GM19023 (cell line): ENCODE measurements around the gene PKDREJ.

Source experiments
- ATAC-seq: cut with Tn5 transposase; IDR thresholded peaks from one replicate; pipeline ENCODE4 v1.9.1; 2021; ENCODE audit warnings: mild to moderate bottlenecking, moderate library complexity; ENCODE audit not compliant: unreplicated experiment

The PKDREJ gene

DNA sequence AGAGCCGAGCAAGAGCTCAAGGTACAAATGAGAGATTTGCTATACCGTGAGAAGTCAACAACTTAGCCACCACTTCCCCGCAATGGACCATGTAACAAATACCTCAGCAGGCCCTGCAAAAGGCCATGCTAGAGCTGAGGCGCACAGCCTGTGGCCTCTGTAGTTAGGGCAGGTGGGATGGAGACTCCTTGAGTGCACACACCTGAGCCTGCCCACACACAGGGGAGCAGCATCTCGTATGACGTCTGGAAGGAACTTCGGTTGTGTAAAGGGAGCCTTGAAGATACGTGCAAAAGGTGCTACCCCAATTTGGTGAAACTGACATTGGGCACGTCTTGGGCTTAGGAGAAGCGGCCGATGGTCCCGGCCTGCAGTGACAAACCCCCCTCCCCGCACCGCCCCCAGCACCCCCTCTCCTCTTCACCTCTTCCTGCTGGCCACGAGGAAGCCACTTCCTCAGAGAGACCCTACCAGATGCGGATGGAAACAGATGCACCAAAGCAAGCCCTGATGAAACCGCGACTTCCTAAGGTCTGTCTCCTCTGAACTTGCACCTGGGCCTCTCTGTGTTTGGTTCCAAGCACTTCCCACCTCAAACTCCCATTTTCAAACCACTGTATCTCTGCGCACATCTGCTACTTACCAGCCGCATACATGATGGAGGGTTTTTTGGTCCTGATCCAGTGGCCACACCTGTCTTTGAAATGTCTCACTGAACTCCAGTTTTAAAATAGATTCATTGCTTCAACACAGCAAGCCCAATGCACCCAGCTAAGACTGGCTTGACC lies 23.7 kb downstream of the PKDREJ start:
- no peak for ATAC-seq

DNA sequence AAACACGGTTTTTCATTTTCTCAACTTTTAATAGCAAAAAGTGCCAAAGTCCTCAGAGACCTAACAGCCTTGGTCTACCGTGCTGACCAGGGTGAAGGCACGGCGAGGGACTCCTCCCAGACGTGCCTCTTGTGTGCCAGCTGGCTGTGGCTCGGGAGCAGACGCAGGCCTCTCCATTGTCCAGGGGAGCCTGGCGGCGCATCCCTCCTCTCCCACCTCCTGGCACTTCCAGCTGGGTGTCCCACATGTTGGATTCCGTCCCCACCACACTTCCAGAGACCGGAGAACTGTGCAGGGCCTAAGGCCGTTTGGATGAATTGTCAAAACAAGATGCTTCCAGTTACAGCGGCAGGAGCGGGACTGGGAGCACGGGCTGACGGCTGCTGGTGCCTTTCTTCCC lies 24.6 kb downstream of the PKDREJ start:
- no peak for ATAC-seq

DNA sequence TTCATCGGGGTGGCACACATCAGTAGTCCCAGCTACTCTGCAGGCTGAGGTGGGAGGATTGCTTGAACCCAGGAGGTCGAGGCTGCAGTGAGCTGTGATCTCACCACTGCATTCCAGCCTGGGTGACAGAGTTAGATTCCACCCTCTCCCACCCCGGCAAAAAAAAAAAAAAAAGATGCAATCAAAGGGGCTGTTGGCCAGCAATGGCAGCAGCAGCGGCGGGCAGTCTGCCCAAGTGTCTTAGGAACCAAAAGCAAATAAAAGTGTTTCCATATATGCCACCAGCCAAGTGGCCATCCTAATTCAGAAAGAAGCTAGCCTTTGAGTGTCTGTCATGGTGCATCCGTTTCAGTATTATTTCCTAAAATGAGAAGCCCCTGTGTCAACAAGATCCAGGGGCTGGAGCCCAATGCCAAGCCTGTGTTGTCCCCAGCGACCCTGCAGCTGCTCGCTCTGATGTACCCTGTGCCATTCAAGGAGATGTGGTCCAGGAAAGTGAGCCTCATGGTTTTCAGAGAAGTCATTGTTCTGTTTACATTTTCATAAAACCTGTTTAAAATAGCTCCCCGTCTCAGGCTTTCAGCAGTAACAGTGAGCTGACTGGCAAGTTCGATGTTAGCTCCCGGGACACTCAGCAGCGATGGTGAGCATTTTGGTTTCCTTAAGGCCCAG lies 25.6 kb downstream of the PKDREJ start:
- no peak for ATAC-seq

GRCh38 chr22:46234969-46235368 lies 28.2 kb downstream of the PKDREJ start:
- ATAC-seq, result no peak

GRCh38 chr22:46233231-46233630 lies 29.9 kb downstream of the PKDREJ start:
- ATAC-seq, result no peak

GRCh38 chr22:46230262-46230901 lies 32.8 kb downstream of the PKDREJ start:
- ATAC-seq, result no peak

DNA sequence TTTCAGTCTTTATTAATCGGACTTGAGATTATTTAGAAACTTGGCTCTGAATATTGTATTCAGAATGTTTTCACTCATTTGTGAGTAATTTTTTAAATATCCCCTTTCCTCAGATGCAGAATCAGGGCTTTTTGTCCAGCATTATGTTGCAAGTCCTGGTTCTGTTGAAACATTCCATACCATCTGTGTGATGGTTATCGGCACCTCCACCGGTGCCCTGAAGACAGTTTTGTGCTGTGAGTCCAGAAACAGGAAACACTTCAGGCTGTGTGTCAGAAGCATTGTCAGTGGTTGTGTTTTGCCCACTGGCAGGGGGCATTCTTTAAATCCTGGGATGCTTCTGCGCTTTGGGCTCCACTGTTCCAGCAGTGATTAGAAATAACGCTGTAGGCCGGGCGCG lies 33.4 kb downstream of the PKDREJ start:
- ATAC-seq, result no peak

DNA sequence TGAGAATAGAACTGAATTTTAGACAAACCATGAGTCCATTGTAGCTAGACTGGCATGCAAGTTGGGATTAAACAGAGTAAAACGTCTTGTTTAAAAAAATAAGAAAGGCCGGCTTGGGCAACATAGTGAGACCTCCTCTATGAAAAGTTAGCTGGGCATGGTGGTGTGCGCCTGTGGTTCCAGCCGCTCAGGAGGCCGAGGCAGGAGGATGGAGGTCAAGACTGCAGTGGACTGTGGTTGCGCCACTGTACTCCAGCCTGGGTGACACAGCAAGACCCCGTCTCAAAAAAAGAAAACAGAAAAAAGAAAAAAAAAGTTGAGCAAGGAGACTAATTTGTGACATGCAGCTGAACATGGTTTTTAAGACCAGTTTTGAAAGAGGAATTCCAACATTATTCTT lies 36.6 kb downstream of the PKDREJ start:
- ATAC-seq, result no peak

DNA sequence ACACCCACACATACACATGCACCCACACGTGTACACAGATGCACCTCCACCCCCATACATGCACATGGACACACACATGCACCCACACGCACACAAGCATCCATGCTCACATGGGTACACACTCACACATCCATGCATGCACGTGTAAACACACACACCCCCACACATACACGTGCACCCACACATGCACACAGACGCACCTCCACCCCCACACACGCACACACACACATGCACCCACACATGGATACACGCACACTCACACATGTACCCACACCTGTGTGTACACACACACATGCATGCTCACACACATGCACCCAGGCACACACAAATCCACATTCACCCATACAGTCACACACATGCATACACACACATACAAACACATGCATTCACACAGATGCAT lies 37.5 kb downstream of the PKDREJ start:
- ATAC-seq, result no peak

GRCh38 chr22:46224898-46225290 lies 38.2 kb downstream of the PKDREJ start:
- ATAC-seq, result no peak

GRCh38 chr22:46224044-46224897 lies 38.9 kb downstream of the PKDREJ start:
- no peak for ATAC-seq

- ATAC-seq, result no peak
Measured at GRCh38 chr22:46220921-46221320, 42.2 kb downstream of the PKDREJ start.

GRCh38 chr22:46219636-46220035 lies 43.5 kb downstream of the PKDREJ start:
- ATAC-seq, result no peak

DNA sequence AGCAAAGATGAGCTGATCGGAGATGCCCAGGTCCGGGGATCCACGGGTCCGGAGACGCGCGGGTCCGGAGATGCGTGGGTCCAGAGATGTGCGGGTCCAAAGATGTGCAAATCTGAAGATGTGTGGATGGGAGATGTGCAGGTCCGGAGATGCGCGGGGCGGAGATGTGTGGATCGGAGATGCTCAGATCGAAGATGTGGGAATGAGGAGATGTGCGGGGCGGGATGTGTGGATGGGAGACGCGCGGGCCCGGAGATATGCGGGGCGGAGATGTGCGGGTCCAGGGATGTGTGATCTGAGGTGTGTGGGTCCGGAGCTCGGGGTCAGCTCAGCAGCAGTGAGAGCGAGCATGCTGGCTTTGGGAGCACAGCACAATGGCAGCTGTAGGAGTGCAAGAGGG lies 48.5 kb downstream of the PKDREJ start:
- ATAC-seq, result no peak

- no peak for ATAC-seq
Measured at GRCh38 chr22:46214149-46214548, 49.0 kb downstream of the PKDREJ start.

DNA sequence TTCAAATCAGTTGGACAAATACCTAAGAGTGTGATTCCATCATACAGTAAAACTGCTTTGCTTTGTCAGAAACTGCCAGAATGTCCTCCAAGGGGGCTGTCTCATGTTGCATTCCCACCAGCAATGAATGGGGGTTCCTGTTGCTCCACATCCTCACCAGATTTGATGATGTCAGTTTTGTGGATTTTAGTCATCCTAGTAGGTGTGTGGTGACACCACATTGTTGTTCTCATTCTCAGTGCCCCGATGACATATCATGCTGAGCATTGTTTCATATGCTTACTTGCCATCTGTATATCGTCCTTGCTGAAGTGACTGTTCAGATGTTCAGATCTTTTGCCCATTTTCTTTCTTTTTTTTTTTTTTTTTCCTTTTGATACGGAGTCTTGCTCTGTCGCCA lies 50.1 kb downstream of the PKDREJ start:
- no peak for ATAC-seq

GRCh38 chr22:46212195-46212594 lies 50.9 kb downstream of the PKDREJ start:
- ATAC-seq, result no peak

GRCh38 chr22:46209262-46209661 lies 53.9 kb downstream of the PKDREJ start:
- ATAC-seq, result no peak
